T follicular helper cell (primary cell): ENCODE measurements around the gene CTIF.

ENCODE experiments used
- DNase-seq: peaks from one replicate; pipeline ENCODE4 v3.0.0-alpha.2; 2020; ENCODE audit warnings: low read depth

CTIF gene

GRCh38 chr18:48732767-48733424 lies 194.1 kb downstream of the CTIF start:
- no peak for DNase-seq

- DNase-seq, result no peak
Observed at GRCh38 chr18:48733643-48734253, 194.9 kb downstream of the CTIF start.

GRCh38 chr18:48734460-48734859 lies 195.6 kb downstream of the CTIF start:
- no peak for DNase-seq

- DNase-seq, result no peak
Observed at GRCh38 chr18:48735080-48735676, 196.3 kb downstream of the CTIF start.

GRCh38 chr18:48735681-48736255 lies 196.9 kb downstream of the CTIF start:
- no peak for DNase-seq

GRCh38 chr18:48736321-48737260 lies 197.8 kb downstream of the CTIF start:
- DNase-seq, result no peak

GRCh38 chr18:48739266-48740067 lies 200.6 kb downstream of the CTIF start:
- DNase-seq, result no peak

GRCh38 chr18:48740068-48740440 lies 201.2 kb downstream of the CTIF start:
- DNase-seq, result no peak

- no peak for DNase-seq
Observed at GRCh38 chr18:48740851-48741485, 202.1 kb downstream of the CTIF start.

GRCh38 chr18:48741866-48742265 lies 203.0 kb downstream of the CTIF start:
- no peak for DNase-seq

GRCh38 chr18:48742304-48742703 lies 203.5 kb downstream of the CTIF start:
- no peak for DNase-seq

GRCh38 chr18:48742706-48743475 lies 204.1 kb downstream of the CTIF start:
- no peak for DNase-seq

GRCh38 chr18:48743886-48744285 lies 205.1 kb downstream of the CTIF start:
- DNase-seq, result no peak

GRCh38 chr18:48745293-48745692 lies 206.5 kb downstream of the CTIF start:
- no peak for DNase-seq

GRCh38 chr18:48749768-48750167 lies 210.9 kb downstream of the CTIF start:
- no peak for DNase-seq

GRCh38 chr18:48750485-48751175 lies 211.8 kb downstream of the CTIF start:
- no peak for DNase-seq

- DNase-seq, result no peak
Observed at GRCh38 chr18:48751727-48752468, 213.1 kb downstream of the CTIF start.

- no peak for DNase-seq
Observed at GRCh38 chr18:48752478-48752877, 213.6 kb downstream of the CTIF start.

GRCh38 chr18:48752928-48753327 lies 214.1 kb downstream of the CTIF start:
- no peak for DNase-seq
